Breast epithelium (tissue), 3 donors: ENCODE measurements around the gene TBCCD1.

Experiments
- CTCF ChIP-seq, 3 donors: fragments of 450-650 bp; IDR thresholded peaks; one replicate each; pipeline ENCODE4 v1.5.1; 2016 to 2017; ENCODE audit warnings: antibody characterized with exemption in 3 of 3, mild to moderate bottlenecking in 3 of 3, moderate library complexity in 3 of 3
- POLR2A ChIP-seq: fragments of 450-650 bp; IDR thresholded peaks from one replicate; pipeline ENCODE4 v1.6.1; 2016; ENCODE audit warnings: antibody characterized with exemption, mild to moderate bottlenecking, moderate library complexity
- POLR2AphosphoS5 ChIP-seq, 3 donors: sonication (generic); formaldehyde crosslinking; IDR thresholded peaks; one replicate each; pipeline ENCODE4 v1.6.1; 2017; ENCODE audit warnings: antibody characterized with exemption in 3 of 3

DNA sequence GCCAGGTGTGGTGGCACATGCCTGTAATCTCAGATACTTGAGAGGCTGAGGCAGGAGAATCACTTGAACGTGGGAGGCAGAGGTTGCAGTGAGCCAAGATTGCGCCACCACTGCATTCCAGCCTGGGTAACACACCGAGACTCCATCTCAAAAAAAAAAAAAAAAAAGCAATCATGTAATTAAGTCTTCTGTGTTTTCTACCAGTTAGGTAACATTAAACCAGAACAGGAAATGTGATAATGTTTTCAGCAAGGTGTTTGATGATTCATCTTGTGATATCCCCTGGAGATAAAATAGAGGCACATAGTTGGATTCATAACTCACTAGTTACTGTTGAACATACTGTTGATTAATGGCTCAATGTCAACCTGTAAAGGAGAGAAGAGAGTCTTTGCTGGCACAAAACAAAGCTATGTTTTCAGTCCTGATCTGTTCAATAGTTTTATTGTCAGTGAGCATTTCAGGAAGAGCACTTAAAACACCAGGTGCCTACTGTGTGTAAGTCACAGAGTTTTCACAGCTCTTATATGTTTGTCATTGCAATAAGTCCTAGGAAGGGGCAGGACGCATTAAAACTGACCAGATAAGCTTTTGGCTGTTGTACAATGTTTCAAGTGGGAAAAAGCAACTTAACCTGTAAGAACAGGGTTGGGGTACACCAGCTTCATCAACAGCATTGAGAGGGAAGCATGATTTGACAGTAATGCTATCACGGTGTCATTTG, 22.9 kb upstream of the TBCCD1 start:
- TF ChIP-seq CTCF (IDR thresholded peaks at IDR 0.05) = no peak
- TF ChIP-seq POLR2A = no peak
- no peak for TF ChIP-seq POLR2AphosphoS5 (IDR thresholded peaks at IDR 0.05)
